Chondrocyte (in vitro differentiated cells): ENCODE data around the gene KRTAP5-4. TPM values are rescaled to one million over a fixed set of nuclear protein-coding genes. Genes with fewer than 3 reads are reported as not detected.

ENCODE experiments used
- DNase-seq: peaks from one replicate; pipeline ENCODE4 v3.0.0; 2021; ENCODE audit warnings: mixed read lengths, low spot score
- H3K27ac Mint-ChIP-seq: one replicate; pipeline ENCODE4 v1.8.0; 2021; ENCODE audit warnings: mild to moderate bottlenecking, moderate library complexity, mixed read lengths; ENCODE audit not compliant: unreplicated experiment
- H3K27me3 Mint-ChIP-seq: 2 replicates; pipeline ENCODE4 v1.8.0; 2021; ENCODE audit warnings: low read depth, mixed read lengths
- H3K36me3 Mint-ChIP-seq: 2 replicates; pipeline ENCODE4 v1.8.0; 2021; ENCODE audit warnings: low read depth, mixed read lengths
- H3K4me1 Mint-ChIP-seq: 2 replicates; pipeline ENCODE4 v1.8.0; 2021; ENCODE audit warnings: low read depth, mild to moderate bottlenecking, mixed read lengths
- H3K4me3 Mint-ChIP-seq: one replicate; pipeline ENCODE4 v1.8.0; 2021; ENCODE audit warnings: mild to moderate bottlenecking, moderate library complexity, mixed read lengths; ENCODE audit not compliant: unreplicated experiment
- H3K9me3 Mint-ChIP-seq: 2 replicates; pipeline ENCODE4 v1.8.0; 2021; ENCODE audit warnings: low read depth, mixed read lengths
- CTCF ChIP-seq: fragments of 200-600 bp; sonication (generic); IDR thresholded peaks from 2 replicates; pipeline ENCODE4 v1.5.0; 2021; ENCODE audit warnings: antibody characterized with exemption, mild to moderate bottlenecking, moderate library complexity
- total RNA-seq: library from RNA; stranded (reverse); gene quantifications from 3 replicates; pipeline ENCODE4 v1.2.1, GENCODE V29; 2021

Gene KRTAP5-4
- total RNA-seq, 1 donor from 2014 or later = not detected

- H3K36me3 Mint-ChIP-seq = no peaks in the 10 kb centered on the region
- peak; percentile 11 for DNase-seq
- H3K27ac Mint-ChIP-seq = no peak overlapping the region
- no peaks in the 10 kb centered on the region for H3K4me1 Mint-ChIP-seq
- no peaks in the 10 kb centered on the region for H3K9me3 Mint-ChIP-seq
- H3K4me3 Mint-ChIP-seq = no peak overlapping the region
- peaks cover 20% of the 10 kb centered on the region for H3K27me3 Mint-ChIP-seq
- no peak for TF ChIP-seq CTCF
These were observed 29.6 kb upstream of the KRTAP5-4 start for GRCh38 chr11:1651411-1651980.

GRCh38 chr11:1650918-1651262, 29.0 kb upstream of the KRTAP5-4 start:
- Mint-ChIP-seq H3K27me3 (peaks cover 22% of the 10 kb centered on the region), H3K9me3 (no peaks in the 10 kb centered on the region), H3K27ac (no peak overlapping the region), H3K4me1 (no peaks in the 10 kb centered on the region), H3K4me3 (no peak overlapping the region), H3K36me3 (no peaks in the 10 kb centered on the region)
- TF ChIP-seq CTCF = no peak
- no peak for DNase-seq

- TF ChIP-seq CTCF = no peak
- Mint-ChIP-seq H3K9me3 (no peaks in the 10 kb centered on the region), H3K4me3 (no peak overlapping the region), H3K27me3 (peaks cover 24% of the 10 kb centered on the region), H3K27ac (no peak overlapping the region), H3K4me1 (no peaks in the 10 kb centered on the region), H3K36me3 (no peaks in the 10 kb centered on the region)
- peak; percentile 80 for DNase-seq
These were observed 28.3 kb upstream of the KRTAP5-4 start for GRCh38 chr11:1650034-1650917.

GRCh38 chr11:1648653-1649420, 26.9 kb upstream of the KRTAP5-4 start:
- peak; percentile 58 for DNase-seq
- H3K36me3 Mint-ChIP-seq = no peaks in the 10 kb centered on the region

More at GRCh38 chr11:1648653-1649420, 26.9 kb upstream of the KRTAP5-4 start:
- Mint-ChIP-seq H3K27me3 (peaks cover 33% of the 10 kb centered on the region), H3K9me3 (no peaks in the 10 kb centered on the region), H3K4me1 (no peaks in the 10 kb centered on the region), H3K27ac (no peak overlapping the region), H3K4me3 (no peak overlapping the region)
- TF ChIP-seq CTCF = no peak
